ENCODE measurements around the gene PPIH.
"Not testable (repeated sequence)": the region's sequence is repeated elsewhere in the genome, so short reads cannot be mapped to it uniquely, and the experiment has no call there.

PPIH gene

GRCh38 chr1:42703888-42704464, 45.8 kb downstream of the PPIH start:
- no peak overlapping the region for H3K27ac ChIP-seq (ENCODE audit: low read depth, low read length)
- H3K9ac ChIP-seq (ENCODE audit: low read length), result no peak overlapping the region
- no peaks in the 10 kb centered on the region; the same call in 1 of the 2 replicates for H3K9me3 ChIP-seq (ENCODE audit: control insufficient read depth, insufficient read depth, low read depth, low read length)
- no peaks in the 10 kb centered on the region for H3K4me1 ChIP-seq (ENCODE audit: control insufficient read depth, insufficient read depth, low read length)
- peaks cover 85% of the 10 kb centered on the region for H3K36me3 ChIP-seq (ENCODE audit: control insufficient read depth, insufficient read depth, low read length)
- no peaks in the 10 kb centered on the region for H3K27me3 ChIP-seq (ENCODE audit: control insufficient read depth, insufficient read depth, low read length)
- H3K4me3 ChIP-seq (ENCODE audit: low read depth, low read length), result no peak overlapping the region

- H3K36me3 ChIP-seq (ENCODE audit: control insufficient read depth, insufficient read depth, low read length), result peaks cover 20% of the 10 kb centered on the region
- not testable (repeated sequence) for H3K4me1 ChIP-seq (ENCODE audit: control insufficient read depth, insufficient read depth, low read length); H3K27ac ChIP-seq (ENCODE audit: low read depth, low read length); H3K27me3 ChIP-seq (ENCODE audit: control insufficient read depth, insufficient read depth, low read length); H3K4me3 ChIP-seq (ENCODE audit: low read depth, low read length); H3K9ac ChIP-seq (ENCODE audit: low read length); H3K9me3 ChIP-seq (ENCODE audit: control insufficient read depth, insufficient read depth, low read depth, low read length)
These were observed 54.6 kb downstream of the PPIH start for GRCh38 chr1:42712808-42713207.

- Histone ChIP-seq H3K9me3 (ENCODE audit: control insufficient read depth, insufficient read depth, low read depth, low read length) (no peaks in the 10 kb centered on the region; the same call in 1 of the 2 replicates), H3K9ac (ENCODE audit: low read length) (no peak overlapping the region), H3K27ac (ENCODE audit: low read depth, low read length) (no peak overlapping the region), H3K4me3 (ENCODE audit: low read depth, low read length) (no peak overlapping the region), H3K36me3 (ENCODE audit: control insufficient read depth, insufficient read depth, low read length) (peaks cover 20% of the 10 kb centered on the region), H3K4me1 (ENCODE audit: control insufficient read depth, insufficient read depth, low read length) (no peaks in the 10 kb centered on the region), H3K27me3 (ENCODE audit: control insufficient read depth, insufficient read depth, low read length) (no peaks in the 10 kb centered on the region)
These were observed 55.1 kb downstream of the PPIH start for GRCh38 chr1:42713293-42713692.

- peaks cover 20% of the 10 kb centered on the region for H3K36me3 ChIP-seq (ENCODE audit: control insufficient read depth, insufficient read depth, low read length)
These were observed 56.2 kb downstream of the PPIH start for GRCh38 chr1:42714441-42714840.

DNA sequence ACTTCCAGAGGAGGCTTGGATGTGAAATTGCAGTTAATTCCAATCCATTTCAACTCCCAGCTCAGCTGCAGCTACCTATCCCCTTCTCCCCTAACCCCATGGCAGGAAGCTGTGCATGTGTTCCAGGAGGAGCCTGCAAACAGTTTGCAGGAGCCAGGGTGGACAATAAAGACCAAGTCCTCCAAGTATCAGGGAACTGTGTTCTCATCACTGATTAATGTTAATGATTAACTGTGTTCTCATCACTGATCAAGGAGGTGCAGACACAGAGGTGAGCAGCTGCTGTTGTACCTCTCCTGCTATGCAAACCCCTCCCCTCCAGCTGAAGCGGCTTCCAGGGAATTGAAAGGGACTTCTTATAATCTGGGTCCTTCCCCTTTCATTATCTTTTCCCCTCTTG, 62.6 kb downstream of the PPIH start:
- H3K27me3 ChIP-seq (ENCODE audit: control insufficient read depth, insufficient read depth, low read length), result no peaks in the 10 kb centered on the region

More at GRCh38 chr1:42714441-42714840, 56.2 kb downstream of the PPIH start:
- H3K27me3 ChIP-seq (ENCODE audit: control insufficient read depth, insufficient read depth, low read length); H3K9me3 ChIP-seq (ENCODE audit: control insufficient read depth, insufficient read depth, low read depth, low read length); H3K9ac ChIP-seq (ENCODE audit: low read length); H3K27ac ChIP-seq (ENCODE audit: low read depth, low read length); H3K4me1 ChIP-seq (ENCODE audit: control insufficient read depth, insufficient read depth, low read length); H3K4me3 ChIP-seq (ENCODE audit: low read depth, low read length): not testable (repeated sequence)

DNA sequence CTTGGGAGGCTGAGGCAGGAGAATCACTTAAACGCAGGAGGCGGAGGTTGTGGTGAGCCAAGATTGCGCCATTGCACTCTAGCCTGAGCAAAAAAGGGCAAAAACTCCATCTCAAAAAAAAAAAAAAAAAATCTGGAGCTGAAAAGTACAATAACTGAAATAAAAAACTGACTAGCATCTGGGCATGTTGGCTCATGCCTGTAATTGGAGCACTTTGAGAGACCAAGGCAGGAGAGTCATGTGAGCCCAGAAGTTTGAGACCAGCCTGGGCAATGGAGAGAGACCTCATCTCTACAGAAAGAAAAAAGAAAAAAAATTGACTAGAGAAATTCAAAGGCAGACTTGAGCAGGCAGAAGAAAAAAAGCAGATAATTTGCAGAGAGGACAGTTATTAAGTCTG, 63.7 kb downstream of the PPIH start:
- Histone ChIP-seq H3K9me3 (ENCODE audit: control insufficient read depth, insufficient read depth, low read depth, low read length) (no peaks in the 10 kb centered on the region), H3K9ac (ENCODE audit: low read length) (no peak overlapping the region), H3K4me3 (ENCODE audit: low read depth, low read length) (no peak overlapping the region), H3K36me3 (ENCODE audit: control insufficient read depth, insufficient read depth, low read length) (0 out of 2 replicates have a peak, but pooled peaks cover 4% of the 10 kb centered on the region), H3K4me1 (ENCODE audit: control insufficient read depth, insufficient read depth, low read length) (no peaks in the 10 kb centered on the region), H3K27ac (ENCODE audit: low read depth, low read length) (no peak overlapping the region), H3K27me3 (ENCODE audit: control insufficient read depth, insufficient read depth, low read length) (no peaks in the 10 kb centered on the region)

More for the DNA sequence above, 62.6 kb downstream of the PPIH start:
- Histone ChIP-seq H3K36me3 (ENCODE audit: control insufficient read depth, insufficient read depth, low read length) (0 out of 2 replicates have a peak, but pooled peaks cover 4% of the 10 kb centered on the region), H3K4me3 (ENCODE audit: low read depth, low read length) (no peak overlapping the region), H3K9me3 (ENCODE audit: control insufficient read depth, insufficient read depth, low read depth, low read length) (no peaks in the 10 kb centered on the region), H3K4me1 (ENCODE audit: control insufficient read depth, insufficient read depth, low read length) (no peaks in the 10 kb centered on the region), H3K9ac (ENCODE audit: low read length) (no peak overlapping the region), H3K27ac (ENCODE audit: low read depth, low read length) (no peak overlapping the region)

DNA sequence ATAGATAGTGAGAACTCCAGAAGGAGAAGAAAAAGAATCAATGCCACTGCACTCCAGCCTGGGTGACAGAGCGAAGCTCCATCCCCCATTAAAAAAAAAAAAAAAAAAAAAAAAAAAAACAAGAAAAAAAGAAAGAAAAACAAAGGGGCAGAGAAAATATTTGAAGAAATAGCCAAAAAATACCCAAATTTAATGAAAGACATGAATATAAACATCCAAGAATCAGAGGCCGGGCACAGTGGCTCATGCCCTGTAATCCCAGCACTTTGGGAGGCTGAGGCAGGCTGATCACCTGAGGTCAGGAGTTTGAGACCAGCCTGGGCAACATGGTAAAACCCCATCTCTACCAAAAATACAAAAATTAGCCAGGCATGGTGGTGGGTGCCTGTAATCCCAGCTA, 64.2 kb downstream of the PPIH start:
- not testable (repeated sequence) for H3K9ac ChIP-seq (ENCODE audit: low read length); H3K4me3 ChIP-seq (ENCODE audit: low read depth, low read length); H3K27ac ChIP-seq (ENCODE audit: low read depth, low read length); H3K36me3 ChIP-seq (ENCODE audit: control insufficient read depth, insufficient read depth, low read length); H3K27me3 ChIP-seq (ENCODE audit: control insufficient read depth, insufficient read depth, low read length); H3K9me3 ChIP-seq (ENCODE audit: control insufficient read depth, insufficient read depth, low read depth, low read length); H3K4me1 ChIP-seq (ENCODE audit: control insufficient read depth, insufficient read depth, low read length)

DNA sequence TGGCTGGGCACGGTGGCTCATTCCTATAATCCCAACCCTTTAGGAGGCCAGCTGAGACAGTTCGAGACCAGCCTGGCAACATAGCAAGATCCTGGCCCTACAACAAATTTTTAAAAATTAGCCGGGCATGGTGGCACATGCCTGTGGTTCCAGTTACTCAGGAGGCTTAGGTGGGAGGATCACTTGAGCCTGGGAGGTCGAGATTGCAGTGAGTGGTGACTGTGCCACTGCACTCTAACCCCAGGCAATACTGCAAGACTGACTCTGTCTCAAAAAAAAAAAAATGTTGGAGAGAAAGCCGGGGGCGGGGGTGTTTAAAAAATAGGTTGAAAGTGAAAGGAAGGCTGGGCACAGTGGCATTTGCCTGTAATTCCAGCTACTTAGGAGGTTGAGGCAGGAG, 65.3 kb downstream of the PPIH start:
- no peak overlapping the region for H3K4me3 ChIP-seq (ENCODE audit: low read depth, low read length)
- H3K9me3 ChIP-seq (ENCODE audit: control insufficient read depth, insufficient read depth, low read depth, low read length), result no peaks in the 10 kb centered on the region
- no peak overlapping the region for H3K27ac ChIP-seq (ENCODE audit: low read depth, low read length)
- no peaks in the 10 kb centered on the region for H3K4me1 ChIP-seq (ENCODE audit: control insufficient read depth, insufficient read depth, low read length)
- H3K9ac ChIP-seq (ENCODE audit: low read length), result no peak overlapping the region
- H3K27me3 ChIP-seq (ENCODE audit: control insufficient read depth, insufficient read depth, low read length), result no peaks in the 10 kb centered on the region
- H3K36me3 ChIP-seq (ENCODE audit: control insufficient read depth, insufficient read depth, low read length), result 0 out of 2 replicates have a peak, but pooled peaks cover 4% of the 10 kb centered on the region

GRCh38 chr1:42725820-42726219, 67.6 kb downstream of the PPIH start:
- H3K27me3 ChIP-seq (ENCODE audit: control insufficient read depth, insufficient read depth, low read length); H3K9me3 ChIP-seq (ENCODE audit: control insufficient read depth, insufficient read depth, low read depth, low read length); H3K4me1 ChIP-seq (ENCODE audit: control insufficient read depth, insufficient read depth, low read length); H3K27ac ChIP-seq (ENCODE audit: low read depth, low read length); H3K36me3 ChIP-seq (ENCODE audit: control insufficient read depth, insufficient read depth, low read length); H3K4me3 ChIP-seq (ENCODE audit: low read depth, low read length); H3K9ac ChIP-seq (ENCODE audit: low read length): not testable (repeated sequence)

Data from HUES6 (cell line).